IMR-90 (cell line): ENCODE results near the gene PCNX4. TPM values are rescaled to one million over a fixed set of nuclear protein-coding genes. Genes with fewer than 3 reads are reported as not detected.

Experiments
- ATAC-seq: fragments of 200-7000 bp; cut with Tn5 transposase; 2 replicates; pipeline ENCODE4 v1.9.1; 2020; ENCODE audit warnings: low read depth, mild to moderate bottlenecking, moderate library complexity
- BruUV-seq: library from RNA; stranded (reverse); fragments of 400-500 nt; replicated peaks from 2 replicates; lab custom pipeline; 2021; lab: Mats Ljungman, UMichigan
- CTCF ChIA-PET: fragments of 300-600 bp; formaldehyde crosslinking; extraction: SDS; loops from one replicate; lab custom pipeline; 2021; ENCODE audit warnings: antibody characterized with exemption; lab: Yijun Ruan, JAX
- POLR2A ChIA-PET: fragments of 300-600 bp; sonication (Branson Sonifier 250); formaldehyde crosslinking; loops from one replicate; lab custom pipeline; 2022; ENCODE audit warnings: antibody characterized with exemption; ENCODE audit not compliant: unreplicated experiment; lab: Charles Lee
- DNase-seq: peaks from one replicate; pipeline ENCODE4 v3.0.0; 2013
- H2AFZ ChIP-seq: replicated peaks from 2 replicates; pipeline ENCODE3; 2013; ENCODE audit warnings: low read length, mild to moderate bottlenecking; ENCODE audit not compliant: poor library complexity
- H2AK5ac ChIP-seq: 2 replicates; pipeline ENCODE4 v1.6.1; 2013; ENCODE audit warnings: low read depth, low read length, inconsistent platforms
- H2AK9ac ChIP-seq: replicated peaks from 2 replicates; pipeline ENCODE3; 2013; ENCODE audit warnings: mild to moderate bottlenecking, low read depth, low read length, moderate library complexity; ENCODE audit not compliant: poor library complexity
- H2BK120ac ChIP-seq: 2 replicates; pipeline ENCODE4 v1.6.1; 2013; ENCODE audit warnings: low read depth, low read length, inconsistent platforms
- H2BK15ac ChIP-seq: 3 replicates; pipeline ENCODE4 v1.6.1; 2013; ENCODE audit warnings: low read depth, low read length, inconsistent platforms
- H2BK20ac ChIP-seq: 2 replicates; pipeline ENCODE4 v1.6.1; 2013; ENCODE audit warnings: low read depth, mild to moderate bottlenecking, inconsistent platforms, low read length, moderate library complexity
- H2BK5ac ChIP-seq: 2 replicates; pipeline ENCODE4 v1.6.1; 2013; ENCODE audit warnings: mild to moderate bottlenecking, low read depth, low read length, inconsistent platforms; ENCODE audit not compliant: poor library complexity, severe bottlenecking
- H3K14ac ChIP-seq: replicated peaks from 2 replicates; pipeline ENCODE4 v1.6.1; 2013; ENCODE audit warnings: low read depth, low read length, inconsistent platforms
- H3K18ac ChIP-seq: 2 replicates; pipeline ENCODE4 v1.6.1; 2013; ENCODE audit warnings: low read depth, low read length, control low read depth
- H3K23ac ChIP-seq: 2 replicates; pipeline ENCODE4 v1.6.1; 2013; ENCODE audit warnings: low read depth, low read length, inconsistent platforms
- H3K27ac ChIP-seq: 2 replicates; pipeline ENCODE4 v1.5.1; 2013; ENCODE audit warnings: mild to moderate bottlenecking, control low read depth, low read length; ENCODE audit not compliant: insufficient read depth
- H3K27me3 ChIP-seq: 2 replicates; pipeline ENCODE4 v1.6.1; 2013; ENCODE audit warnings: low read length; ENCODE audit not compliant: control insufficient read depth, insufficient read depth
- H3K36me3 ChIP-seq: 2 replicates; pipeline ENCODE4 v1.6.1; 2013; ENCODE audit warnings: low read length, mixed read lengths; ENCODE audit not compliant: control insufficient read depth, insufficient read depth
- H3K4ac ChIP-seq: 2 replicates; pipeline ENCODE4 v1.6.1; 2013; ENCODE audit warnings: low read depth, low read length, inconsistent platforms
- H3K4me1 ChIP-seq: 2 replicates; pipeline ENCODE4 v1.6.1; 2013; ENCODE audit warnings: low read length, mixed read lengths; ENCODE audit not compliant: control insufficient read depth, insufficient read depth
- H3K4me2 ChIP-seq: 2 replicates; pipeline ENCODE4 v1.6.1; 2013; ENCODE audit warnings: low read depth, mild to moderate bottlenecking, control low read depth, low read length, moderate library complexity
- H3K4me3 ChIP-seq: 2 replicates; pipeline ENCODE4 v1.5.1; 2013; ENCODE audit warnings: low read depth, mild to moderate bottlenecking, control low read depth, low read length, moderate library complexity; ENCODE audit not compliant: insufficient read depth
- H3K56ac ChIP-seq: 2 replicates; pipeline ENCODE4 v1.6.1; 2013; ENCODE audit warnings: low read length, inconsistent platforms; ENCODE audit not compliant: insufficient read depth; ENCODE audit errors: extremely low read depth
- H3K79me1 ChIP-seq, 2 experiments: 2 replicates each; pipeline ENCODE4 v1.6.1; 2013; ENCODE audit warnings: low read length in 2 of 2, inconsistent platforms in 1 of 2, low read depth in 1 of 2
- H3K9ac ChIP-seq: 2 replicates; pipeline ENCODE4 v1.6.1; 2013; ENCODE audit warnings: low read depth, low read length, control low read depth
- H3K9me1 ChIP-seq: 2 replicates; pipeline ENCODE4 v1.6.1; 2013; ENCODE audit warnings: low read length, inconsistent platforms; ENCODE audit not compliant: insufficient read depth
- H3K9me3 ChIP-seq: 2 replicates; pipeline ENCODE4 v1.6.1; 2013; ENCODE audit warnings: low read length; ENCODE audit not compliant: control insufficient read depth, insufficient read depth
- H4K20me1 ChIP-seq: 2 replicates; pipeline ENCODE4 v1.6.1; 2013; ENCODE audit warnings: low read length, inconsistent platforms; ENCODE audit not compliant: insufficient read depth
- H4K5ac ChIP-seq: 2 replicates; pipeline ENCODE4 v1.6.1; 2013; ENCODE audit warnings: mild to moderate bottlenecking, low read depth, low read length, control low read depth
- H4K8ac ChIP-seq, 2 experiments: 2 replicates each; pipeline ENCODE4 v1.6.1; 2013; ENCODE audit warnings: low read depth in 2 of 2, low read length in 2 of 2, control low read depth in 1 of 2, inconsistent platforms in 1 of 2
- H4K91ac ChIP-seq: 2 replicates; pipeline ENCODE4 v1.6.1; 2013; ENCODE audit warnings: low read depth, low read length, inconsistent platforms; ENCODE audit not compliant: insufficient read depth
- NFE2L2 ChIP-seq: fragments of 150-350 bp; IDR thresholded peaks from 2 replicates; pipeline ENCODE4 v1.6.1; 2016; ENCODE audit warnings: low read depth, mild to moderate bottlenecking, low read length
- USF2 ChIP-seq: fragments of 150-350 bp; IDR thresholded peaks from 2 replicates; pipeline ENCODE4 v1.6.1; 2017; ENCODE audit warnings: mild to moderate bottlenecking, antibody characterized with exemption, low read length, low read depth
- WGBS, 2 experiments: methylation state at CpG; one replicate each; pipeline versions ENCODE4 v1.1.5 to v1.1.7; 2013; ENCODE audit warnings: missing lambda C conversion rate in 2 of 2; ENCODE audit not compliant: insufficient read length in 1 of 2; ENCODE audit errors: extremely low coverage in 2 of 2; 5-methylcytosine and 5-hydroxymethylcytosine counted together
- dilution Hi-C: fragments of 300-500 bp; cut with HindIII; formaldehyde crosslinking; loops from one replicate; pipeline ENCODE4 v1.14.3; 2018; ENCODE audit warnings: low sequenced_read_pairs; ENCODE audit not compliant: unreplicated experiment
- in situ Hi-C: fragments of 300-500 bp; cut with MboI; formaldehyde crosslinking; loops from 3 replicates; pipeline ENCODE4 v1.14.3; 2019; ENCODE audit warnings: low sequenced_read_pairs, inconsistent platforms, mixed read lengths
- intact Hi-C: fragments of 100-400 bp; cut with micrococcal nuclease; formaldehyde crosslinking; loops from 2 replicates; pipeline ENCODE4 v1.10.0; 2022
- polyA plus RNA-seq, 3 experiments: library from polyadenylated mRNA; depleted of rRNA; stranded (reverse); fragments of >200 nt; gene quantifications; 2 replicates each; pipeline ENCODE4 v1.2.3, GENCODE V29; 2012; ENCODE audit warnings: low replicate concordance in 1 of 3
- total RNA-seq: library from RNA; depleted of rRNA; stranded (reverse); fragments of >200 nt; gene quantifications from 2 replicates; pipeline ENCODE4 v1.2.3, GENCODE V29; 2012

The PCNX4 gene
- total and polyA plus RNA-seq, 2 of the 4 experiments (the other 2 are of a cell fraction) = 55.4 to 128 TPM

- Histone ChIP-seq H2BK120ac (no peak overlapping the region), H3K4me3 (no peak overlapping the region), H3K79me1 (no peaks in the 10 kb centered on the region), H4K91ac (no peak overlapping the region), H3K4ac (no peak overlapping the region), H3K4me1 (no peaks in the 10 kb centered on the region), H3K14ac (no peak overlapping the region), H2AK5ac (no peak overlapping the region), H3K18ac (no peak overlapping the region), H2BK15ac (no peak overlapping the region), H3K27me3 (no peaks in the 10 kb centered on the region), H3K9me1 (no peaks in the 10 kb centered on the region), H2AK9ac (no peak overlapping the region), H4K20me1 (no peaks in the 10 kb centered on the region), H2BK5ac (no peak overlapping the region), H3K23ac (no peak overlapping the region), H2BK20ac (no peak overlapping the region), H3K56ac (no peak overlapping the region), H3K27ac (no peak overlapping the region), H3K36me3 (no peaks in the 10 kb centered on the region), H2AFZ (no peak overlapping the region), H4K8ac (no peak overlapping the region), H4K5ac (no peak overlapping the region), H3K4me2 (no peak overlapping the region), H3K9ac (no peak overlapping the region), H3K9me3 (no peaks in the 10 kb centered on the region)
- ATAC-seq (no peak), DNase-seq (no peak)
- dilution Hi-C loops (no loop called here), intact Hi-C loops (no loop called here), in situ Hi-C loops (no loop called here)
- no peak for TF ChIP-seq NFE2L2
- no peak for TF ChIP-seq USF2
- POLR2A ChIA-PET = no interaction called here
- CTCF ChIA-PET = no interaction called here
- WGBS, 2 experiments = no CpG with 5 or more reads among the region's 1 CpG
- no TSS peak for BruUV-seq
Measured at GRCh38 chr14:60178164-60178563, 86.4 kb downstream of the PCNX4 start.
